HG03097 (cell line): ENCODE measurements around the gene ERAS.
"Not testable (repeated sequence)": the region's sequence is repeated elsewhere in the genome, so short reads cannot be mapped to it uniquely, and the experiment has no call there.

Experiments used
- ATAC-seq: cut with Tn5 transposase; IDR thresholded peaks from one replicate; pipeline ENCODE4 v1.9.1; 2021; ENCODE audit not compliant: unreplicated experiment, low FRiP score

Gene ERAS

GRCh38 chrX:48831136-48831908 lies 5.0 kb downstream of the ERAS start:
- no peak for ATAC-seq

DNA sequence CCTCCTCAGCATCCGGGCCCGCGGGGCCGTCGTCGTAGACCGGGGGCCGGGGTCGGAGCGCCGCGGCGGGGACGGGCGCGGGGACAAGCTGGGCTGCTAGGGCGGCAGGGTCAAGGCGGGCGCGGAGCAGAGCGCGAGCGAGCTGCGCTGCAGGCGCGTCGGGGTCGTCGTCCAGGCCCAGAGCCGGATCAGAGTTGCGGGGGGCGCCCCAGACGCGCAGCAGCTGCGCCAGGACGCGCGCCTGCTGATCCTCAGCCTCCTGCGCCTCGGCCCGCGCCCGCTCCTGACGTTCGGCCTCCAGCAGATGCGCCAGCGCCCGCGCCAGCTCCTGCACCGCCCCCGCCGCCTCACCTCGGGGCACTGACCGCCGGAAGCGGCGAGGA lies 5.6 kb downstream of the ERAS start:
- ATAC-seq: no peak

DNA sequence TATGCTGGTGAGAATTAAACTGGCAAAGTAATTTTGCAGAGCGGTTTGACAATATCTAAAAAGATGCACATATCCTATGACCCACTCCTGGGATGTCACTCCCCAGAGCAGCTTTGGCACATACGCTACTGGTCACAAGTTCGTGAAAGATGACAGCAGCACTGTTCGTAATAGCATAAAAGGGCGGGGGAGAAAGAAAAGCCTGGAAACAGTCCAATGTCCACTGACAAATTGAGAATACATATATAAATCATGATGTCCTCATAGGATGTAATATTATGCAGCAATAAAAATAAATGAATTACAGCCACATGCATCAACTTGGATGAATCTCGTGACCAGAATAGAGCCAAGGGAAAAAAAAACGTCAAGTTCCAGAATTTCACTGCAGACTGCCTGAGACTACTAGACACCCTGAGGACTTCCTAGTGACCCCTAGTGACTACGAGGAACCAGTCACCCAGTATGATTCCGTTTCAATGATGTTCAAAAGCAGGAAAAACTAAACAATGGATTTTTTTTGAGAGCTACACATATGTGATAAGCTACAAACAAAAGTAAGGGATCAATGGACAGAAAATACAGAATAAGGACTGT lies 7.3 kb downstream of the ERAS start:
- ATAC-seq: no peak

GRCh38 chrX:48834383-48834709 lies 8.0 kb downstream of the ERAS start:
- no peak for ATAC-seq

DNA sequence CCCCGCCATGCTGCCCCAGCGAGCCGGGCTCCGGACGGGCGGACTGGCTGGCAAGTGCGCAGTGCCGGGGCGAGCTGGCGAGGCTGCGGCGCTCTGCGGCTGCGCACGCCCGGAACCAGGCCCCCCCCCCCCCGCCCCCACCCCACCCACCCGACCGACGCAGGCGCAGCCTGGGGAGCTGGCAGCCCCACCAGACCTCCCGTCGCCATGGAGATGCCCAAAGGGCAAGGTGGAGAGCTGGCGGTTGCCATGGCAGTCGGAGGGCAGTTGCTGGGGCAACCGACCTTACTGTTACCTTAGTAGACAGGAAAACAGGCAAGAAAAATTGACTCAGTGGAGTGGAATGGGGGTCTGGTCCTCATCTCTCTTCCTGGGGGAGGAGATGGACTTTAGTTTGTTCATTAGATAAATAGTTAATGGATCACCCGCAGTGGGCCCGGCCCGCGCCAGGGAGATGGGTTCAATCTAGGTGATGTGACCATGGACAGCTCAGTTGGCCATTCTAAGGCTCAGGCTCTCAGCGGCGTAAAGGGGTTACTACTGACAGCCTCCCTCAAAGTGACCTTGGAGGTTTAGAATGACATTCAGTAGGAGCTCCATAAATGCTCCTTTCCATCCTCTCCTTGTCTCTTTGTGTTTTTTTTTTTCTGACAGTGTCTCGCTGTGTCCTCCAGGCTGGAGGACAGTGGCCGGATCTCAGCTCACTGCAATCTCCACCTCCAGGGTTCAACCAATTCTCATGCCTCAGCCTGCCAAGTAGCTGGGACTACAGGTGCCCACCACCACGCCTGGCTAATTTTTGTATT lies 9.4 kb downstream of the ERAS start, which contains the start of gene PCSK1N:
Gene PCSK1N, minus strand, starts transcription at position 87 of the 806 bp plus-strand sequence. Its CDS starts 78 bp downstream, at position 9.
- ATAC-seq: no peak

DNA sequence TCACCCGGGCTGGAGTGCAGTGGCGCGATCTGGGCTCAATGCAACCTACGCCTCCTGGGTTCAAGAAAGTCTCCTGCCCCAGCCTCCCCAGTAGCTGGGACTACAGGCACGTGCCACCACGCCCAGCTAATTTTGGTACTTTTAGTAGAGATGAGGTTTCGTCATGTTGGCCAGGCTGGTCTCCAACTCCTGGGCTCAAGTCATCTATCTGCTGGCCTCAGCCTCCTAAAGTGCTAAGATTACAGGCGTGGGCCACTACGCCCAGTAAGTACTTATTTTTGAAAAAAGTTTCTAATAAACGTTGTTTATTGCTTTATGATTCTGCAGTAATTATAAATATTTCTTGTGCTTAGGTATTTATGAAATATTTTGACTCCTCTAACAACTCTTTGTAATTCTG lies 13.4 kb downstream of the ERAS start:
- ATAC-seq: no peak

DNA sequence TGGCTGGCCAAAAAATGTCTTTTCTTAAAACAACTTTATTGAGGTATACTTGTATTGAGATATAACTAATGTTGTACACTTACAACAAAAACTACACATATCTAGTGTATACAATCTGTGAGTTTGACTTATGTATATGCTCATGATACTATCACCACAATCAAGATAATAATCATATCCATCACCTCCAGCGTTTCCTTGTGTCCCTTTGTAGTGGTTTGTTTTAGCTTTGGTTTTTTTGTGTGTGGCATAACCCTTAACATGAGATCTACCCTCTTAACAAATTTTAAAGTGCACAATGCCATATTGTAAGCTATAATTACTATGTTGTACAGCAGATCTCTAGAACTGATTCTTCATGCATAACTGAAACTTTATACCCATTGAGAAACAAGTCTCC lies 22.5 kb downstream of the ERAS start:
- ATAC-seq: no peak

GRCh38 chrX:48852857-48853256 lies 26.5 kb downstream of the ERAS start:
- no peak for ATAC-seq

- not testable (repeated sequence) for ATAC-seq
These were observed 27.2 kb downstream of the ERAS start for GRCh38 chrX:48853494-48853893.

DNA sequence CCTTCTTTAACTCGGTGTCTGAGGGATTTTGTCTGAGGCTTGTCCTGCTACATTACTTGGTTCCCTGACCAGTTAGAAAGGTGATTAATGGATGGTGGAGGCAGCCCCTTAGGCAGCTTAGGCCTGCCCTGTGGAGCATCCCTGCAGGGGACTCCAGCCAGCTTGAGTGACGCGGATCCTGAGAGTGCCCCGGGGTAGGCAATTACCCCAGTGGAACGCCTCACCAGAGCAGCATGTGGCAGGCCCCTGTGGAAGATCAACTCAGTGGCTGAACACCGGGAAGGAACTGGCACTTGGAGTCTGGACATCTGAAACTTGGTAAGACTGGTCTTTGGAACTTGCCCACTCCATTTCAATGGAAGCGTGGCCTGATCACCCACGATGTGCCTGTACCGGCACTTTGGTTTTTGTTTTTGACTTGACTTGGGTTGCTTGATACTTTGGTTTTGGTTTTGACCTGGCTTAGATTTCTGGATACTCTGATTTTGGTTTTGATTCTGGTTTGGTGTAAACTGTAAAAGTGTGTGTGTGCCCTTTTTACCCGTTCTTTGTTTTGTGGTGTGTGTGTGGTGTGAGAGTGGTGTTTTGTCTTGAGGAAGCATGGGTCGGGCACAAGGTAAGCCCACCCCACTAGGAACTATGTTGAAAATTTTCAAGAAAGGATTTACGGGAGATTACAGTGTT lies 27.9 kb downstream of the ERAS start:
- not testable (repeated sequence) for ATAC-seq

DNA sequence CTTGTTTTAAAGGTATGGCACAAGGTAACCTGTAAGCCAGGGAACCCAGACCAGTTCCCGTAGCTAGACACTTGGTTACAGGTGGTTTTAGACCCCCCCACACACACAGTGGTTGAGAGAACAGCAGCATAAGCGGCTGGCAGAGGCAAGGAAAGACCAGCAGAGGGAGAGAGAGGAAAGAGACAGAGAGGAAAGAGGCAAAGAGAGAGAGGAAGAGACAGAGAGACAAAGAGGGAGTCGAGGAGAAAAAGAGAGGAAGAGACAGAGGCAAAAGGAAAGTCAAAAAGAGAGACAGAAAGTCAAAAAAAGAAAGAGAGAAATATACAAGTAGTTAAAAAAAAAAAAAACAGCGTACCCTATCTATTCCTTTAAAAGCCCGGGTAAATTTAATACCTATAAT lies 28.6 kb downstream of the ERAS start:
- ATAC-seq: no peak

- ATAC-seq: no peak
These were observed 37.9 kb downstream of the ERAS start for GRCh38 chrX:48864210-48864609.

GRCh38 chrX:48872017-48872416 lies 45.7 kb downstream of the ERAS start:
- ATAC-seq: not testable (repeated sequence)

- ATAC-seq: not testable (repeated sequence)
These were observed 50.6 kb downstream of the ERAS start for GRCh38 chrX:48876944-48877343.
